Liver (tissue), 3 donors: Measurements from ENCODE around the gene KRTAP10-9.

Source experiments
- EGR1 ChIP-seq, 2 donors: IDR thresholded peaks; 2 replicates each; pipeline ENCODE4 v1.6.1; 2016 to 2018; ENCODE audit warnings: antibody characterized with exemption in 2 of 2, low read depth in 2 of 2
- FOXA2 ChIP-seq: IDR thresholded peaks from 2 replicates; pipeline ENCODE4 v1.6.1; 2016; ENCODE audit warnings: antibody characterized with exemption
- GABPA ChIP-seq, 2 donors: IDR thresholded peaks in 1 of 2; conservative IDR thresholded peaks in 1 of 2; 2 replicates each; pipeline ENCODE4 v1.6.1; 2016; ENCODE audit warnings: antibody characterized with exemption in 2 of 2, mild to moderate bottlenecking in 1 of 2, moderate library complexity in 1 of 2
- SP1 ChIP-seq: IDR thresholded peaks from 2 replicates; pipeline ENCODE4 v1.6.1; 2018; ENCODE audit warnings: antibody characterized with exemption, mild to moderate bottlenecking
- TAF1 ChIP-seq: conservative IDR thresholded peaks from 2 replicates; pipeline ENCODE4 v1.6.1; 2016; ENCODE audit warnings: antibody characterized with exemption, mild to moderate bottlenecking
- YY1 ChIP-seq: IDR thresholded peaks from 2 replicates; pipeline ENCODE4 v1.6.1; 2016; ENCODE audit warnings: antibody characterized with exemption, mild to moderate bottlenecking
- TF ChIP-seq, protein P1 (sequence below): fragments of 150-350 bp; IDR thresholded peaks from 2 replicates; pipeline ENCODE4 v1.5.1; 2017; ENCODE audit warnings: improper control_type of control experiment, low read depth, low read length; ENCODE audit not compliant: missing input control
- TF ChIP-seq, protein P2 (sequence below): IDR thresholded peaks from 2 replicates; pipeline ENCODE4 v1.6.1; 2016; ENCODE audit warnings: antibody characterized with exemption, mild to moderate bottlenecking
- TF ChIP-seq, protein P3 (sequence below): IDR thresholded peaks from 2 replicates; pipeline ENCODE4 v1.6.1; 2016; ENCODE audit warnings: antibody characterized with exemption
- donor health status: healthy.
- donor health status: healthy.

DNA sequence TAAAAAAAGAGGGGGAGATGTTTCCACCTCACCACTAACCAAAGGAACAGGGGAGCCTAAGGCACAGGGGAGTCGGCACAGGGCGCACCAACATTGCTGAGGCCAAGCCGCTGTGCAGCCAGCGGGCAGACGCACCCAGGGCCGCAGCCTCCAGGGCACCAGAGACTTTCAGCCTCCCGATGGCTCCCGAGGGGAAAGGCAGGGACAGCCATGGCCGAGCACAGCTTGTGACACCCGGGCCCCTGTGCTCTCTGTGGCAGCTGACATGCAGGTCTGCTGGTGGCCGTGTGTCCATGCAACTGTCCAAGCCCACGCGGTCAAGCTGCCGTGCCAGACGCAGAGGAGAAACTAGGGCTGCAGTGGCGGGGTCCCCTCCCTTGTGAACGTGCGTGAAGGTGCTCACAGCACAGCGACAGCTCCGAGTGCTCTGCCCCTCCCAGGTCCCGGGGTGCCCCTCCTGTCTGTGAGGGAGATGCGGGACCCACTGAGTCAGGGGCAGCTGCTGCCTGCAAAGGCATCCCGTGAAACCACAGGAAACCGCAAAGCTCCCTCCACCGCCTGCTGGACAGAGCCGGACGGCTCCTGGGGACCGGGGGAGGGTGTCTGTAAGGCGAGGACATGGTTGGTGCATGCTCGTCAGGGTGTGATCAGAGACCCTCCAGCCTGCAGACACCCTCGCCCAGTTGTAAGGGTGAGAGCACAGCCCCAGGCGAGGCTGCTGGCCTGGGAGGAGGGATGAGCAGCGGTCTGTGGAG is 21.8 kb downstream of the KRTAP10-9 start:
- TF ChIP-seq GABPA (IDR thresholded peaks at IDR 0.05 in 1 of 2, conservative IDR thresholded peaks at IDR 0.05 in 1 of 2), result no peak
- TF ChIP-seq, protein P1, sequence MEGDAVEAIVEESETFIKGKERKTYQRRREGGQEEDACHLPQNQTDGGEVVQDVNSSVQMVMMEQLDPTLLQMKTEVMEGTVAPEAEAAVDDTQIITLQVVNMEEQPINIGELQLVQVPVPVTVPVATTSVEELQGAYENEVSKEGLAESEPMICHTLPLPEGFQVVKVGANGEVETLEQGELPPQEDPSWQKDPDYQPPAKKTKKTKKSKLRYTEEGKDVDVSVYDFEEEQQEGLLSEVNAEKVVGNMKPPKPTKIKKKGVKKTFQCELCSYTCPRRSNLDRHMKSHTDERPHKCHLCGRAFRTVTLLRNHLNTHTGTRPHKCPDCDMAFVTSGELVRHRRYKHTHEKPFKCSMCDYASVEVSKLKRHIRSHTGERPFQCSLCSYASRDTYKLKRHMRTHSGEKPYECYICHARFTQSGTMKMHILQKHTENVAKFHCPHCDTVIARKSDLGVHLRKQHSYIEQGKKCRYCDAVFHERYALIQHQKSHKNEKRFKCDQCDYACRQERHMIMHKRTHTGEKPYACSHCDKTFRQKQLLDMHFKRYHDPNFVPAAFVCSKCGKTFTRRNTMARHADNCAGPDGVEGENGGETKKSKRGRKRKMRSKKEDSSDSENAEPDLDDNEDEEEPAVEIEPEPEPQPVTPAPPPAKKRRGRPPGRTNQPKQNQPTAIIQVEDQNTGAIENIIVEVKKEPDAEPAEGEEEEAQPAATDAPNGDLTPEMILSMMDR, result no peak
- no peak for TF ChIP-seq TAF1
- TF ChIP-seq SP1, result no peak
- no peak for TF ChIP-seq EGR1 (IDR thresholded peaks at IDR 0.05; ENCODE audit: low read depth in 2 of 2)
- TF ChIP-seq, protein P2, sequence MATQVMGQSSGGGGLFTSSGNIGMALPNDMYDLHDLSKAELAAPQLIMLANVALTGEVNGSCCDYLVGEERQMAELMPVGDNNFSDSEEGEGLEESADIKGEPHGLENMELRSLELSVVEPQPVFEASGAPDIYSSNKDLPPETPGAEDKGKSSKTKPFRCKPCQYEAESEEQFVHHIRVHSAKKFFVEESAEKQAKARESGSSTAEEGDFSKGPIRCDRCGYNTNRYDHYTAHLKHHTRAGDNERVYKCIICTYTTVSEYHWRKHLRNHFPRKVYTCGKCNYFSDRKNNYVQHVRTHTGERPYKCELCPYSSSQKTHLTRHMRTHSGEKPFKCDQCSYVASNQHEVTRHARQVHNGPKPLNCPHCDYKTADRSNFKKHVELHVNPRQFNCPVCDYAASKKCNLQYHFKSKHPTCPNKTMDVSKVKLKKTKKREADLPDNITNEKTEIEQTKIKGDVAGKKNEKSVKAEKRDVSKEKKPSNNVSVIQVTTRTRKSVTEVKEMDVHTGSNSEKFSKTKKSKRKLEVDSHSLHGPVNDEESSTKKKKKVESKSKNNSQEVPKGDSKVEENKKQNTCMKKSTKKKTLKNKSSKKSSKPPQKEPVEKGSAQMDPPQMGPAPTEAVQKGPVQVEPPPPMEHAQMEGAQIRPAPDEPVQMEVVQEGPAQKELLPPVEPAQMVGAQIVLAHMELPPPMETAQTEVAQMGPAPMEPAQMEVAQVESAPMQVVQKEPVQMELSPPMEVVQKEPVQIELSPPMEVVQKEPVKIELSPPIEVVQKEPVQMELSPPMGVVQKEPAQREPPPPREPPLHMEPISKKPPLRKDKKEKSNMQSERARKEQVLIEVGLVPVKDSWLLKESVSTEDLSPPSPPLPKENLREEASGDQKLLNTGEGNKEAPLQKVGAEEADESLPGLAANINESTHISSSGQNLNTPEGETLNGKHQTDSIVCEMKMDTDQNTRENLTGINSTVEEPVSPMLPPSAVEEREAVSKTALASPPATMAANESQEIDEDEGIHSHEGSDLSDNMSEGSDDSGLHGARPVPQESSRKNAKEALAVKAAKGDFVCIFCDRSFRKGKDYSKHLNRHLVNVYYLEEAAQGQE, result no peak
- TF ChIP-seq, protein P3, sequence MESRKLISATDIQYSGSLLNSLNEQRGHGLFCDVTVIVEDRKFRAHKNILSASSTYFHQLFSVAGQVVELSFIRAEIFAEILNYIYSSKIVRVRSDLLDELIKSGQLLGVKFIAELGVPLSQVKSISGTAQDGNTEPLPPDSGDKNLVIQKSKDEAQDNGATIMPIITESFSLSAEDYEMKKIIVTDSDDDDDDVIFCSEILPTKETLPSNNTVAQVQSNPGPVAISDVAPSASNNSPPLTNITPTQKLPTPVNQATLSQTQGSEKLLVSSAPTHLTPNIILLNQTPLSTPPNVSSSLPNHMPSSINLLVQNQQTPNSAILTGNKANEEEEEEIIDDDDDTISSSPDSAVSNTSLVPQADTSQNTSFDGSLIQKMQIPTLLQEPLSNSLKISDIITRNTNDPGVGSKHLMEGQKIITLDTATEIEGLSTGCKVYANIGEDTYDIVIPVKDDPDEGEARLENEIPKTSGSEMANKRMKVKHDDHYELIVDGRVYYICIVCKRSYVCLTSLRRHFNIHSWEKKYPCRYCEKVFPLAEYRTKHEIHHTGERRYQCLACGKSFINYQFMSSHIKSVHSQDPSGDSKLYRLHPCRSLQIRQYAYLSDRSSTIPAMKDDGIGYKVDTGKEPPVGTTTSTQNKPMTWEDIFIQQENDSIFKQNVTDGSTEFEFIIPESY, result no peak
- no peak for TF ChIP-seq FOXA2
- TF ChIP-seq YY1, result no peak
